ENCODE data around the gene A2M.

The A2M gene

DNA sequence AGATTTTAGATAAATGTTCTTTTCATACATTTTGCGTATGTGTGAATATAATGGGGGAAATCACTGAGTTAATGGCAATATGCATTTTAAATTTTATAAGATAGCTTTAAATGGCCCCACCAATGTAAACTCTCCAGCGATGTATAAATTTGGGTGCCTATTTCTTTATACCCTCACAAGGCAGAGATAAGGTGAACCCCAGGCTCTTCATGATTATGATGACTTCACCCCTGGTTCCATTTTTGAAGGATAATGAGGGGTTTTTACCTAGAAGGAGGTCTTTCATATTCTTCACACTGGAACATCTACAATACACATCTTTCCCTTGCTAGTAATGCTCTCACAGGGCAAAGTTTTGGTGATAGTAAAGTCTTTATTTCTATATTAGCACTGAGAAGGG lies 91.2 kb downstream of the A2M start:
- H3K4me3 ChIP-seq (ENCODE audit: low read depth, low read length): no peak overlapping the region
- TF ChIP-seq, protein P1, sequence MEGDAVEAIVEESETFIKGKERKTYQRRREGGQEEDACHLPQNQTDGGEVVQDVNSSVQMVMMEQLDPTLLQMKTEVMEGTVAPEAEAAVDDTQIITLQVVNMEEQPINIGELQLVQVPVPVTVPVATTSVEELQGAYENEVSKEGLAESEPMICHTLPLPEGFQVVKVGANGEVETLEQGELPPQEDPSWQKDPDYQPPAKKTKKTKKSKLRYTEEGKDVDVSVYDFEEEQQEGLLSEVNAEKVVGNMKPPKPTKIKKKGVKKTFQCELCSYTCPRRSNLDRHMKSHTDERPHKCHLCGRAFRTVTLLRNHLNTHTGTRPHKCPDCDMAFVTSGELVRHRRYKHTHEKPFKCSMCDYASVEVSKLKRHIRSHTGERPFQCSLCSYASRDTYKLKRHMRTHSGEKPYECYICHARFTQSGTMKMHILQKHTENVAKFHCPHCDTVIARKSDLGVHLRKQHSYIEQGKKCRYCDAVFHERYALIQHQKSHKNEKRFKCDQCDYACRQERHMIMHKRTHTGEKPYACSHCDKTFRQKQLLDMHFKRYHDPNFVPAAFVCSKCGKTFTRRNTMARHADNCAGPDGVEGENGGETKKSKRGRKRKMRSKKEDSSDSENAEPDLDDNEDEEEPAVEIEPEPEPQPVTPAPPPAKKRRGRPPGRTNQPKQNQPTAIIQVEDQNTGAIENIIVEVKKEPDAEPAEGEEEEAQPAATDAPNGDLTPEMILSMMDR (IDR thresholded peaks at IDR 0.05; ENCODE audit: low read depth, low read length): no peak

GRCh38 chr12:9022592-9022991 lies 93.1 kb downstream of the A2M start:
- H3K4me3 ChIP-seq (ENCODE audit: low read depth, low read length): no peak overlapping the region
- TF ChIP-seq, protein P1 (IDR thresholded peaks at IDR 0.05; ENCODE audit: low read depth, low read length): no peak

Data from WI38 (cell line).